H9 (cell line): ENCODE data around the gene PUS10. TPM values are rescaled to one million over a fixed set of nuclear protein-coding genes. Genes with fewer than 3 reads are reported as not detected.

Source experiments
- DNase-seq: peaks from one replicate; pipeline ENCODE4 v3.0.0-alpha.2; 2017
- H2AFZ ChIP-seq: one replicate; pipeline ENCODE4 v1.6.1; 2013; ENCODE audit warnings: mild to moderate bottlenecking, low read length, control low read depth, moderate library complexity
- H2AK5ac ChIP-seq: 2 replicates; pipeline ENCODE4 v1.6.1; 2013; ENCODE audit warnings: low read length, control low read depth, mixed read lengths; ENCODE audit not compliant: insufficient read length
- H2BK120ac ChIP-seq: one replicate; pipeline ENCODE4 v1.6.1; 2013; ENCODE audit warnings: low read depth, mild to moderate bottlenecking, low read length, control low read depth, inconsistent platforms; ENCODE audit not compliant: poor library complexity, severe bottlenecking
- H2BK12ac ChIP-seq: 2 replicates; pipeline ENCODE4 v1.6.1; 2013; ENCODE audit warnings: low read length, control low read depth, mixed read lengths, low read depth; ENCODE audit not compliant: insufficient read length
- H2BK15ac ChIP-seq: 2 replicates; pipeline ENCODE4 v1.6.1; 2013; ENCODE audit warnings: low read depth, low read length, control low read depth
- H2BK20ac ChIP-seq: one replicate; pipeline ENCODE4 v1.6.1; 2013; ENCODE audit warnings: low read depth, mild to moderate bottlenecking, low read length, control low read depth, inconsistent platforms; ENCODE audit not compliant: poor library complexity, severe bottlenecking
- H2BK5ac ChIP-seq: 2 replicates; pipeline ENCODE4 v1.6.1; 2013; ENCODE audit warnings: low read length, control low read depth, mixed read lengths; ENCODE audit not compliant: insufficient read length
- H3K14ac ChIP-seq: 2 replicates; pipeline ENCODE4 v1.6.1; 2013; ENCODE audit warnings: low read length, control low read depth; ENCODE audit not compliant: insufficient read depth
- H3K18ac ChIP-seq: 2 replicates; pipeline ENCODE4 v1.6.1; 2013; ENCODE audit warnings: low read depth, mild to moderate bottlenecking, mixed read lengths, low read length, control low read depth; ENCODE audit not compliant: insufficient read length
- H3K23ac ChIP-seq: 2 replicates; pipeline ENCODE4 v1.6.1; 2013; ENCODE audit warnings: low read length, control low read depth, mixed read lengths, low read depth; ENCODE audit not compliant: insufficient read length
- H3K23me2 ChIP-seq: 2 replicates; pipeline ENCODE4 v1.6.1; 2013; ENCODE audit warnings: low read depth, mild to moderate bottlenecking, mixed read lengths, low read length, control low read depth; ENCODE audit not compliant: insufficient read length, poor library complexity, severe bottlenecking
- H3K27ac ChIP-seq: 2 replicates; pipeline ENCODE4 v1.5.1; 2013; ENCODE audit warnings: low read length, control low read depth, mixed read lengths, low read depth; ENCODE audit not compliant: insufficient read length
- H3K27me3 ChIP-seq: 2 replicates; pipeline ENCODE4 v1.6.1; 2013; ENCODE audit warnings: low read length, control low read depth, inconsistent platforms; ENCODE audit not compliant: insufficient read depth
- H3K4ac ChIP-seq: 2 replicates; pipeline ENCODE4 v1.6.1; 2013; ENCODE audit warnings: low read depth, mild to moderate bottlenecking, control low read depth, inconsistent platforms, low read length, moderate library complexity
- H3K4me1 ChIP-seq: 2 replicates; pipeline ENCODE4 v1.6.1; 2013; ENCODE audit warnings: low read length, control low read depth, inconsistent platforms; ENCODE audit not compliant: insufficient read depth
- H3K4me2 ChIP-seq: 2 replicates; pipeline ENCODE4 v1.6.1; 2013; ENCODE audit warnings: low read length, control low read depth, mixed read lengths; ENCODE audit not compliant: insufficient read length, insufficient read depth
- H3K56ac ChIP-seq: 2 replicates; pipeline ENCODE4 v1.6.1; 2013; ENCODE audit warnings: low read depth, mild to moderate bottlenecking, mixed read lengths, low read length, control low read depth; ENCODE audit not compliant: insufficient read length
- H3K79me1 ChIP-seq: 2 replicates; pipeline ENCODE4 v1.6.1; 2013; ENCODE audit warnings: low read depth, mild to moderate bottlenecking, moderate library complexity, low read length, control low read depth, inconsistent platforms; ENCODE audit not compliant: insufficient read depth, poor library complexity, severe bottlenecking
- H3K79me2 ChIP-seq: 2 replicates; pipeline ENCODE4 v1.6.1; 2013; ENCODE audit warnings: low read length, control low read depth, inconsistent platforms; ENCODE audit not compliant: insufficient read depth
- H3K9ac ChIP-seq: 2 replicates; pipeline ENCODE4 v1.6.1; 2013; ENCODE audit warnings: low read length, control low read depth, mixed read lengths; ENCODE audit not compliant: insufficient read length; ENCODE audit errors: extremely low read depth
- H3K9me3 ChIP-seq: one replicate; pipeline ENCODE4 v1.6.1; 2013; ENCODE audit warnings: low read depth, low read length, inconsistent platforms; ENCODE audit not compliant: control insufficient read depth
- H3T11ph ChIP-seq: one replicate; pipeline ENCODE4 v1.6.1; 2013; ENCODE audit warnings: mild to moderate bottlenecking, low read length, control low read depth, inconsistent platforms
- H4K20me1 ChIP-seq: one replicate; pipeline ENCODE4 v1.6.1; 2013; ENCODE audit not compliant: control insufficient read depth, insufficient read length, insufficient read depth
- H4K5ac ChIP-seq: 2 replicates; pipeline ENCODE4 v1.6.1; 2013; ENCODE audit warnings: low read depth, mild to moderate bottlenecking, mixed read lengths, low read length, control low read depth; ENCODE audit not compliant: insufficient read length
- H4K8ac ChIP-seq: replicated peaks from 2 replicates; pipeline ENCODE4 v1.6.1; 2013; ENCODE audit warnings: low read length, control low read depth, mixed read lengths, low read depth; ENCODE audit not compliant: insufficient read length
- H4K91ac ChIP-seq: 2 replicates; pipeline ENCODE4 v1.6.1; 2013; ENCODE audit warnings: low read depth, mild to moderate bottlenecking, moderate library complexity, mixed read lengths, low read length, control low read depth; ENCODE audit not compliant: insufficient read length
- H3K27ac Mint-ChIP-seq, 3 experiments: 2 replicates in 2 of 3; 3 replicates in 1 of 3; pipeline ENCODE4 v1.8.0; 2020 to 2021; ENCODE audit warnings: mixed read lengths in 3 of 3, mild to moderate bottlenecking in 1 of 3, moderate library complexity in 1 of 3
- H3K27me3 Mint-ChIP-seq: 2 replicates; pipeline ENCODE4 v1.8.0; 2021; ENCODE audit warnings: low read depth, mild to moderate bottlenecking, moderate library complexity, mixed read lengths
- H3K36me3 Mint-ChIP-seq, 3 experiments: 2 replicates in 2 of 3; 3 replicates in 1 of 3; pipeline ENCODE4 v1.8.0; 2020 to 2021; ENCODE audit warnings: low read depth in 3 of 3, mixed read lengths in 3 of 3; ENCODE audit not compliant: insufficient read depth in 1 of 3
- H3K4me1 Mint-ChIP-seq, 2 experiments: 2 replicates each; pipeline ENCODE4 v1.8.0; 2020; ENCODE audit warnings: mixed read lengths in 2 of 2
- H3K4me3 Mint-ChIP-seq, 2 experiments: 2 replicates in 1 of 2; 3 replicates in 1 of 2; pipeline ENCODE4 v1.8.0; 2020 to 2021; ENCODE audit warnings: mild to moderate bottlenecking in 2 of 2, mixed read lengths in 2 of 2, moderate library complexity in 1 of 2
- H3K9me3 Mint-ChIP-seq, 2 experiments: 2 replicates in 1 of 2; 3 replicates in 1 of 2; pipeline ENCODE4 v1.8.0; 2020; ENCODE audit warnings: mild to moderate bottlenecking in 2 of 2, mixed read lengths in 2 of 2, moderate library complexity in 1 of 2
- WGBS: extraction: QIAGEN DNeasy Blood & Tissue Kit; methylation state at CpG from one replicate; pipeline ENCODE4 v1.1.7; 2013; ENCODE audit warnings: missing lambda C conversion rate, low lambda C conversion rate, mixed read lengths; ENCODE audit not compliant: insufficient read length; ENCODE audit errors: extremely low coverage; 5-methylcytosine and 5-hydroxymethylcytosine counted together
- total RNA-seq: library from RNA; stranded (reverse); gene quantifications from 2 replicates; pipeline ENCODE4 v1.2.1, GENCODE V29; 2021
- TF ChIP-seq, protein P1 (sequence below): fragments of 200-600 bp; sonication (generic); conservative IDR thresholded peaks from 3 replicates; pipeline ENCODE4 v1.8.0; 2021; ENCODE audit warnings: antibody characterized with exemption, mild to moderate bottlenecking

Gene PUS10
- total RNA-seq, 1 experiment from 2014 or later = 2.3 TPM

DNA sequence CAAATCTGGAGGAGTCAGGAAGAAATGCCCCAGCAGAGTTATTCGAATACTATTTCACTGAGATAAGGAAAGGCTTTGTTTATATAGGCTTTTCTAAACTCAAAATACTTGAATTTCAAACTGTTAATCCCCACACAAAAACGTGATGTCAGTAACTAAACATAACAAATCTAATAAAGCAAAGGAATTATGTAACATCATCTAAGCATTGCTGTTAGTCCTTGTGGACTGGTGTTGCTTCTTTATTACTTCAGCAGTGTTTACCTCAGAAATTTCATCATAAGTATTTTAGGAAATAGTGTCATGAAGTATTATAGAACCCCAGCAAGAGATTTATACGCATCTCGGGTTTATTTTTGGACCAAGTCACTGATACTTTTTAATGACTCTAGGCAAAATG lies 27.9 kb upstream of the PUS10 start:
- TF ChIP-seq, protein P1, sequence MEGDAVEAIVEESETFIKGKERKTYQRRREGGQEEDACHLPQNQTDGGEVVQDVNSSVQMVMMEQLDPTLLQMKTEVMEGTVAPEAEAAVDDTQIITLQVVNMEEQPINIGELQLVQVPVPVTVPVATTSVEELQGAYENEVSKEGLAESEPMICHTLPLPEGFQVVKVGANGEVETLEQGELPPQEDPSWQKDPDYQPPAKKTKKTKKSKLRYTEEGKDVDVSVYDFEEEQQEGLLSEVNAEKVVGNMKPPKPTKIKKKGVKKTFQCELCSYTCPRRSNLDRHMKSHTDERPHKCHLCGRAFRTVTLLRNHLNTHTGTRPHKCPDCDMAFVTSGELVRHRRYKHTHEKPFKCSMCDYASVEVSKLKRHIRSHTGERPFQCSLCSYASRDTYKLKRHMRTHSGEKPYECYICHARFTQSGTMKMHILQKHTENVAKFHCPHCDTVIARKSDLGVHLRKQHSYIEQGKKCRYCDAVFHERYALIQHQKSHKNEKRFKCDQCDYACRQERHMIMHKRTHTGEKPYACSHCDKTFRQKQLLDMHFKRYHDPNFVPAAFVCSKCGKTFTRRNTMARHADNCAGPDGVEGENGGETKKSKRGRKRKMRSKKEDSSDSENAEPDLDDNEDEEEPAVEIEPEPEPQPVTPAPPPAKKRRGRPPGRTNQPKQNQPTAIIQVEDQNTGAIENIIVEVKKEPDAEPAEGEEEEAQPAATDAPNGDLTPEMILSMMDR = no peak
- H3T11ph ChIP-seq = no peak overlapping the region
- no peaks in the 10 kb centered on the region for H3K23me2 ChIP-seq
- no CpG with 5 or more reads among the region's 4 CpGs for WGBS
- no peaks in the 10 kb centered on the region for H3K27me3 Mint-ChIP-seq
- H3K36me3 Mint-ChIP-seq = peaks cover 8 to 31% (median 30%) of the 10 kb centered on the region in 3 experiments; a peak in 6 of 7 replicates
- no peak overlapping the region for H2AFZ ChIP-seq
- no peak overlapping the region for H3K56ac ChIP-seq
- H3K14ac ChIP-seq = no peak overlapping the region
- no peaks in the 10 kb centered on the region for H3K79me1 ChIP-seq
- no peak overlapping the region for H4K8ac ChIP-seq
- H4K20me1 ChIP-seq = no peaks in the 10 kb centered on the region
- DNase-seq = no peak
- no peak overlapping the region for H4K91ac ChIP-seq
- H3K9me3 Mint-ChIP-seq = no peaks in the 10 kb centered on the region
- no peaks in the 10 kb centered on the region for H3K4me1 ChIP-seq
- H2BK120ac ChIP-seq = no peak overlapping the region
- no peaks in the 10 kb centered on the region for H3K4me1 Mint-ChIP-seq
- no peak overlapping the region for H3K4me2 ChIP-seq
- no peak overlapping the region for H3K23ac ChIP-seq
- no peaks in the 10 kb centered on the region for H3K27me3 ChIP-seq
- no peak overlapping the region for H3K18ac ChIP-seq
- H3K27ac Mint-ChIP-seq = no peak overlapping the region
- no peak overlapping the region for H2BK20ac ChIP-seq
- H2BK12ac ChIP-seq = no peak overlapping the region
- no peak overlapping the region for H4K5ac ChIP-seq
- H2BK15ac ChIP-seq = no peak overlapping the region
- H2BK5ac ChIP-seq = no peak overlapping the region
- no peak overlapping the region for H3K4me3 Mint-ChIP-seq
- no peak overlapping the region for H2AK5ac ChIP-seq
- H3K4ac ChIP-seq = no peak overlapping the region
- no peak overlapping the region for H3K9ac ChIP-seq
- no peaks in the 10 kb centered on the region for H3K79me2 ChIP-seq
- no peak overlapping the region for H3K27ac ChIP-seq
- H3K9me3 ChIP-seq = no peaks in the 10 kb centered on the region
